Measurements from ENCODE around the gene RCL1. TPM values are rescaled to one million over a fixed set of nuclear protein-coding genes. Genes with fewer than 3 reads are reported as not detected.

Gene RCL1
- polyA plus RNA-seq, 1 donor (not counting 4 experiments of a cell fraction or from before 2014, with no cell fraction given), result 16.6 TPM

- Histone ChIP-seq H3K79me2 (ENCODE audit: control insufficient read depth, insufficient read depth, low read length) (peaks cover 80% of the 10 kb centered on the region), H4K20me1 (ENCODE audit: control insufficient read depth, extremely low read depth, insufficient read depth, low read length) (no peaks in the 10 kb centered on the region), H3K36me3 (ENCODE audit: control insufficient read depth in 2 of 2, extremely low read depth in 1 of 2, insufficient read depth in 2 of 2, low read length in 2 of 2) (no peaks in the 10 kb centered on the region), H3K4me3 (ENCODE audit: control insufficient read depth in 2 of 3, extremely low read depth in 1 of 3, insufficient read depth in 2 of 3, low read depth in 1 of 3, low read length in 3 of 3) (no peak overlapping the region), H3K27me3 (ENCODE audit: control insufficient read depth, extremely low read depth, insufficient read depth, low read length) (no peaks in the 10 kb centered on the region), H3K27ac (ENCODE audit: control insufficient read depth, insufficient read depth, low read length) (no peak overlapping the region), H3K9ac (ENCODE audit: control insufficient read depth, extremely low read depth, insufficient read depth, low read length) (no peak overlapping the region), H2AFZ (ENCODE audit: control insufficient read depth, low read length) (no peak overlapping the region), H3K9me1 (ENCODE audit: control insufficient read depth, extremely low read depth, insufficient read depth, low read length) (no peaks in the 10 kb centered on the region), H3K4me1 (ENCODE audit: control insufficient read depth, extremely low read depth, insufficient read depth, low read length) (no peaks in the 10 kb centered on the region), H3K4me2 (ENCODE audit: control insufficient read depth, extremely low read depth, insufficient read depth, low read depth, low read length) (no peak overlapping the region), H3K9me3 (ENCODE audit: control insufficient read depth, low read depth, low read length) (no peaks in the 10 kb centered on the region)
- dilution Hi-C loops (cut with MboI; ENCODE audit: extremely low pct_ligation_motif_present, low sequenced_read_pairs), result no loop called here
- TF ChIP-seq EZH2 (IDR thresholded peaks at IDR 0.05; ENCODE audit: low read length) (no peak), CTCF (optimal IDR thresholded peaks at IDR 0.05 in 1 of 3, IDR thresholded peaks at IDR 0.05 in 1 of 3, conservative IDR thresholded peaks at IDR 0.05 in 1 of 3; ENCODE audit: extremely low read depth in 1 of 3, insufficient read depth in 2 of 3, low read length in 3 of 3) (no peak)
- DNase-seq (ENCODE audit: low read depth, low spot score), result no peak
- no peak for FAIRE-seq
Observed at GRCh38 chr9:4811824-4812223, 19.1 kb downstream of the RCL1 start.

GRCh38 chr9:4812858-4813257 is 20.1 kb downstream of the RCL1 start:
- no peaks in the 10 kb centered on the region for H3K9me3 ChIP-seq (ENCODE audit: control insufficient read depth, low read depth, low read length)
- DNase-seq (ENCODE audit: low read depth, low spot score), result no peak
- no peaks in the 10 kb centered on the region for H3K27me3 ChIP-seq (ENCODE audit: control insufficient read depth, extremely low read depth, insufficient read depth, low read length)
- no peaks in the 10 kb centered on the region for H3K9me1 ChIP-seq (ENCODE audit: control insufficient read depth, extremely low read depth, insufficient read depth, low read length)
- H3K36me3 ChIP-seq (ENCODE audit: control insufficient read depth in 2 of 2, extremely low read depth in 1 of 2, insufficient read depth in 2 of 2, low read length in 2 of 2), result no peaks in the 10 kb centered on the region
- no peak for FAIRE-seq
- H3K9ac ChIP-seq (ENCODE audit: control insufficient read depth, extremely low read depth, insufficient read depth, low read length), result no peak overlapping the region
- H3K27ac ChIP-seq (ENCODE audit: control insufficient read depth, insufficient read depth, low read length), result no peak overlapping the region
- no peaks in the 10 kb centered on the region for H4K20me1 ChIP-seq (ENCODE audit: control insufficient read depth, extremely low read depth, insufficient read depth, low read length)
- no peak overlapping the region for H3K4me2 ChIP-seq (ENCODE audit: control insufficient read depth, extremely low read depth, insufficient read depth, low read depth, low read length)
- H3K4me1 ChIP-seq (ENCODE audit: control insufficient read depth, extremely low read depth, insufficient read depth, low read length), result no peaks in the 10 kb centered on the region
- no peak overlapping the region for H2AFZ ChIP-seq (ENCODE audit: control insufficient read depth, low read length)
- H3K79me2 ChIP-seq (ENCODE audit: control insufficient read depth, insufficient read depth, low read length), result peaks cover 76% of the 10 kb centered on the region
- TF ChIP-seq EZH2 (IDR thresholded peaks at IDR 0.05; ENCODE audit: low read length) (no peak), CTCF (optimal IDR thresholded peaks at IDR 0.05 in 1 of 3, IDR thresholded peaks at IDR 0.05 in 1 of 3, conservative IDR thresholded peaks at IDR 0.05 in 1 of 3; ENCODE audit: extremely low read depth in 1 of 3, insufficient read depth in 2 of 3, low read length in 3 of 3) (no peak)
- dilution Hi-C loops (cut with MboI; ENCODE audit: extremely low pct_ligation_motif_present, low sequenced_read_pairs), result no loop called here
- H3K4me3 ChIP-seq (ENCODE audit: control insufficient read depth in 2 of 3, extremely low read depth in 1 of 3, insufficient read depth in 2 of 3, low read depth in 1 of 3, low read length in 3 of 3), result no peak overlapping the region
